GM18873 (cell line): ENCODE data around the gene BCL3.

Experiments
- ATAC-seq: cut with Tn5 transposase; IDR thresholded peaks from one replicate; pipeline ENCODE4 v1.9.1; 2021; ENCODE audit warnings: mild to moderate bottlenecking, moderate library complexity, moderate number of reproducible peaks; ENCODE audit not compliant: unreplicated experiment, low FRiP score

The BCL3 gene

GRCh38 chr19:44783545-44783944 lies 35.0 kb downstream of the BCL3 start:
- ATAC-seq = no peak

- no peak for ATAC-seq
These were observed 36.8 kb downstream of the BCL3 start for GRCh38 chr19:44785271-44785670.

GRCh38 chr19:44785993-44786392 lies 37.5 kb downstream of the BCL3 start:
- no peak for ATAC-seq

GRCh38 chr19:44788971-44789370 lies 40.5 kb downstream of the BCL3 start:
- no peak for ATAC-seq

- no peak for ATAC-seq
These were observed 41.5 kb downstream of the BCL3 start for GRCh38 chr19:44789943-44790483.

- ATAC-seq = no peak
These were observed 43.8 kb downstream of the BCL3 start for GRCh38 chr19:44792281-44792680.

- ATAC-seq = no peak
These were observed 46.1 kb downstream of the BCL3 start for GRCh38 chr19:44794610-44795009.

GRCh38 chr19:44795398-44795987 lies 47.0 kb downstream of the BCL3 start:
- ATAC-seq = no peak

- no peak for ATAC-seq
These were observed 48.2 kb downstream of the BCL3 start for GRCh38 chr19:44796701-44797115.

- no peak for ATAC-seq
These were observed 51.3 kb downstream of the BCL3 start for GRCh38 chr19:44799627-44800346.

- no peak for ATAC-seq
These were observed 52.0 kb downstream of the BCL3 start for GRCh38 chr19:44800461-44800860.

GRCh38 chr19:44803442-44804428 lies 55.2 kb downstream of the BCL3 start:
- ATAC-seq = no peak

- no peak for ATAC-seq
These were observed 57.8 kb downstream of the BCL3 start for GRCh38 chr19:44806291-44806690.

- no peak for ATAC-seq
These were observed 58.7 kb downstream of the BCL3 start for GRCh38 chr19:44807162-44807561.

- ATAC-seq = no peak
These were observed 59.3 kb downstream of the BCL3 start for GRCh38 chr19:44807652-44808462.

- no peak for ATAC-seq
These were observed 60.2 kb downstream of the BCL3 start, which contains the start of gene BCAM for GRCh38 chr19:44808463-44809371. Gene BCAM (plus strand): TSS chr19:44809103. CDS start chr19:44809125, 22 bp downstream.
